Measurements from ENCODE around the gene ITPR3. TPM values are rescaled to one million over a fixed set of nuclear protein-coding genes. Genes with fewer than 3 reads are reported as not detected.

ITPR3 gene
- total RNA-seq, 1 donor from 2014 or later = 26.9 TPM

DNA sequence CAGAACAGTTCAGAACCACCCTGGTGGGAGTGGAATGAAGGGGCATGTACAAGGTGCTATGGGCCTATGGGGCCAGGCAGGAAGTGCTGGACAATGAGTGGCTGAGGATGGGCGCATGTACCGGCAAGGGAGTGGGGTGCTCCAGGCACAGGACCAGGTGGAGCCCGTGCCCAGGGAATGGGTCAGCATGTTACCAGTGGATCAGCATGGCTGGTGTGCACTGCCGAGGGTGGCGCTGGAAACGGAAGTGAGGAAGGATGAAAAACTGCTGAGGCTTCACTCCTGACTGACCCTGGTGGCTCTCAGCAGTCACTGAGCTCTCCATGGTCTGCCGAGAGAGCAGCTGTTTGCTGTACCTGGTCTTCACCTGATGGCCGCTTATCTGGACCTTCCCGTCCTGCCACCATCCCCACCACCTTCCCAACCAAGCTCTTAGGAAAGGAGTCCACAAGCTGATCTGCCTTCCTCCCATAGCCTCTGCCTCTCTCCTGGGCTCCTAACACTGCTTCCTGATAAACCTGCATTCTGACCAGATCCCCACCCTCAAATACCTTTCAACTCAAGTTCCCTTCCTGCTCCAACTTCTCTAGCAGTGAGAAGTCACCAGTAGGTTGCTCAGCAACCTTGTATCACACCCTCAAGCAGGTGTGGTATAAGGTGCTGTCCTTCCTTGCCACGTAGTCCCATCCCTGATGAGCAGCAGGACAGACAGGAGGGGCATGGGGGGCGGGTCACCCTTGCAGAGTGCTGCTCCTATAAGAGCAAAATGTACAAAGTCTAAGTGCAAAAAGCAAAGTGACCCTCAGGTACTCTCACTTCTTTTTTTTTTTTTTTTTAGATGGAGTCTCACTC, 83.3 kb downstream of the ITPR3 start:
- no peak for DNase-seq

DNA sequence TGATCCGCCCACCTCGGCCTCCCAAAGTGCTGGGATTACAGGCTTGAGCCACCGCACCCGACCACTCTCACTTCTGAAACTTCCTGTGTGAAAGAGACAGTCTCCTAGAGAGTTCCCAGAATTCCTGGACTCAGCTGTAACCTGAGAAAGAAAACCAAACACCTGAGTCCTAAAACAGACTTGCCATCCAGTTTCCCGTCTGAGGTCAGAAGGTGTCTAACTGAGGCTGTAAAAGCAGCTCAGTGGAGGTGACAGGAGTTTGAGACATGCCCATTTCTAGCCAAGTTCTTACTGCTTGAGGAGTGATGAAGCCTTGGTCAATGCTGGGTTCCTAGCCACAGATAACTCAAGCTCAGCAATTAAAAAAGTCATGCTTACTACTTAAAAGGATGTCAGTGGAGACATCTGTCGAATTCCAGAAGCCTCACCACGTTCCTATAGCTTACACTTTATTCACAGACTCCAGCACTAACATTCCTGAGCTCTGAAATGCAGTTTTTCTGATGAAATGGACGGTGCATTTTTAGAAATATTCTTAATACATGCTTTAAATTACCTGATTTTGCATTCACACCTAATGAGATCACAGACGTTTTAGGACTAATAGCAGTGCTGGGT, 84.3 kb downstream of the ITPR3 start:
- DNase-seq = no peak

GRCh38 chr6:33705955-33706725, 85.0 kb downstream of the ITPR3 start:
- DNase-seq = no peak

DNA sequence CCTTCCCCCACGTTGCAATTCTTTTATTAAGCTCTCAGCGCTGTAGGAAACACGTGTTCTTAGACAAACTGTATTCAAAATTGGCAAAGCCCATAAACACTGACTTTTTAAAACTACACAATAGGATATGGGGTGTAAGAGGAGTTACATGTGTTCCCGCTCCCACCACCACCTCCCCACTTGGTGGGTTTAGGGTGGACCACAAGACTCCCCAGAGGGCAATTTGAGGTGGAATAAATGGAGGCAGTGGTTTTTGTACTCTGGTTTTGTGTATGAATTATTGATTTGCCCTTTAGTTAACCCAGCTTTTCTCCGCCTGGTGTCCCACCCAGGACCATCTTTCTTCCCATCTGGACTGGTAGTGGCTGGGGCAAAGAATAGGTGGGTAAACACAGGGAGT, 86.6 kb downstream of the ITPR3 start:
- no peak for DNase-seq

- DNase-seq = no peak
Measured at GRCh38 chr6:33708516-33709204, 87.5 kb downstream of the ITPR3 start.

DNA sequence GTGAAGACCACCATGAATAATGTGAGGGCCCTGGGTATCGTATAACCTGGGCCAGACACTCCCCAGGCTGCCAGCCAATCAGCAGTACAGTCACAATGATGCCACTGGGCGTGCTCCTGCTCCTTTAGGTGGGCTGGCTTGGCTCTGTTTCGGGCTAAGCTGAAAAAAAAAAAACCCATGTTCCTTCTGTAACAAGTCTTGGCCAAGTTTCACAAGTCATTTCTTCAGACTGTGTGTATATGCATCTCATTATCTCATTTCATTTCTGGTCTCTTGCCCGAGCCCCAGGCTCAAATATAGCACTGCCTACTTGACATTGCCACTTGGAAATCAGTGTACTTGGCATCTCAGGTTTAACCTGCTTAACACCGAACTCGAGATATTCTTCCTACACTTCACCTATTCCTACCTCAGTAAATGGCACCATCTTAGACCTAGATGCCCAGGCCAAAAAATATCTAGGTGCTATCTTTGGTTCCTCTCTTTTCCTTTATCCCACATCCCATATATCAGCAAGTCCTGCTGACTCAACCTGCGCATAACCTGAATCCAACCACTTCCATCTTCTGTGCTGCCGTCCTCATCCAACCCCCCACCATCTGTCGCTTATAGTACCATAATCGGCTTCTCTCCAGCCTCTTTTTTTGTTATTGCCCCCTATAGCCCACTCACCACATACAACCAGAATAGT, 88.6 kb downstream of the ITPR3 start:
- DNase-seq = no peak

- peak; percentile 20 for DNase-seq
Measured at GRCh38 chr6:33710296-33711121, 89.4 kb downstream of the ITPR3 start.

DNA sequence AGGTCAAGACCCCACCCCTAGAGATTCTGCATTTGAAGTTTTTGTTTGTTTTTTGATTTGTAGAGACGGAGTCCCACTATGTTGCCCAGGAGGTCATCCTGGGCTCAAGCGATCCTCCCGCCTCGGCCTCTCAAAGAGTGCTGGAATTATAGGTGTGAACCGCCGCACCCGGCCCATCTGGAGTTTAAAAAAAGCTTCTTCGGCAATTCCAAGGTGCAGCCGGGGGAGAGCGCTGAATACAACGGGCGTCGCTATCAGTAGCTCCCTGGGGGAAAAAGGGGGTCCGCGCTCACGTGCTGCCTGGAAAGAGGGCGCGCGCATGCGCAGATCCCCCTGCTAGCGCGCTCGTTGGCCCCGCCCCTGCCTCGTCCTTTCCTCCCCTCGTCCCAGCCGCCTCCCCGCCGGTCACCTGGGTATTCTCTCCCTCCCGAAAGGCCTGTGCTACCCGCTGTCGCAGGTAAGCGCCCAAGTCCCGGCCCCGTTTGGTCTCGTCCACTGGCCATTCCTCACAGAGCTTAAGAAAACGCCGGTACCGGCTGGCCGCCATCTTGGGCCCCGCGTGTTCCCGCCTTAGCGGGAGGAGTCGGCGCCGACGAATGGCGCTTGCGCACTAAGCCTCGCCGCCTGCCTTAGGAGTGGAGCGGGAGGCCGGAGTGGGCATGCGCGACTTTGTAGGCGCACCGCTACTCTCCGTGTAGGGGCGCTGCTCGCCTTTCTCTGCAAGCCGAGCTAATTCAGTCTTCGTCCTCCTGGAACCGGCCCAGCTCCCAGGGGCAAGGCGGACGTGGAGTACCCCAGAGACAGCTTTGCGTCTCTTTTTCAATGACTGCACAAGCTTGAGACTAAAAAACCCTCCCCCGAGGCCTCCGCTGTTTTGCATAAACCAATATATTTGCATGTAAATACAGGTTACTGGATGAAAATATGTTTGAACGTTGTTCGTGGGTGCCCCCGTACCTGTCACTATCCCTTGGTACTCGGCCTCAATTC, 90.3 kb downstream of the ITPR3 start, which contains the start of gene UQCC2:
Gene UQCC2 (minus strand): TSS at position 561 of the 990 bp plus-strand sequence. CDS start 14 bp downstream, at position 547.
- peak; percentile 98 for DNase-seq

DNA sequence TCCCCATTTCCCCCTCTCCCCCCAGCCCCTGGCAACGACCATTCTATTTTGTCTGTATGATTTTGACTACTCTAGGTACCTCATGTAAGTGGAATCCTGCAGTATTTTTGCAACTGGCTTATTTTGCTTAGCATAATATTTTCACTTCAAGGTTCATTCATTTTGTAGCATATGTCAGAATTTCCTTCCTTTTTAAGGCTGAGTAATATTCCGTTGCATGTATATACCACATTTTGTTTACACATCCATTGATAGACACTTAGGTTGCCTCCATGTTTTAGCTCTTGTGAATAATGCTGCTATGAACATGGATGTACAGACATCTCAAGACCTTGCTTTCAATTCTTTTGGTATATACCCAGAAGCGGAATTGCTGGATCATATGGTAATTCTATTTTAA, 91.8 kb downstream of the ITPR3 start:
- DNase-seq = no peak

- no peak for DNase-seq
Measured at GRCh38 chr6:33713786-33714185, 92.7 kb downstream of the ITPR3 start.

GRCh38 chr6:33714385-33715040, 93.4 kb downstream of the ITPR3 start:
- no peak for DNase-seq

DNA sequence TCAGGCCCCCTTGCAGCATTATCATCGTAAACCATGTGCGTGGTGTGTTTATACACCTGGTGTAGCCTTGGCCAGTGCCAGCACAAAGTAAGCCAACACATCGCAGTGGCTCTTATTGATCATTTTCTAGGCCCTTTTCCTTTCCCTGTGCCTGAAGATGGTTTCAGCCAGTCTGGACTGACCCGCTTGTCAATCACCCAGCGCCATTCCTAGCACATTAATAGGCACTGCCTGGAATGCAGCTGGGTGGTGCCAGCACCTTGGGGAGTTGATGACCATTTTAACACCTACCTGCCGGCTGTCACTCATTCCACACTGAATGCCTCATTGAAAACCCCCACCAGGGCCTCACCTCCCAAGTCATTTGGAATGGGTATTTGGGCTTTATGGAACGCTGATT, 95.3 kb downstream of the ITPR3 start:
- DNase-seq = no peak

DNA sequence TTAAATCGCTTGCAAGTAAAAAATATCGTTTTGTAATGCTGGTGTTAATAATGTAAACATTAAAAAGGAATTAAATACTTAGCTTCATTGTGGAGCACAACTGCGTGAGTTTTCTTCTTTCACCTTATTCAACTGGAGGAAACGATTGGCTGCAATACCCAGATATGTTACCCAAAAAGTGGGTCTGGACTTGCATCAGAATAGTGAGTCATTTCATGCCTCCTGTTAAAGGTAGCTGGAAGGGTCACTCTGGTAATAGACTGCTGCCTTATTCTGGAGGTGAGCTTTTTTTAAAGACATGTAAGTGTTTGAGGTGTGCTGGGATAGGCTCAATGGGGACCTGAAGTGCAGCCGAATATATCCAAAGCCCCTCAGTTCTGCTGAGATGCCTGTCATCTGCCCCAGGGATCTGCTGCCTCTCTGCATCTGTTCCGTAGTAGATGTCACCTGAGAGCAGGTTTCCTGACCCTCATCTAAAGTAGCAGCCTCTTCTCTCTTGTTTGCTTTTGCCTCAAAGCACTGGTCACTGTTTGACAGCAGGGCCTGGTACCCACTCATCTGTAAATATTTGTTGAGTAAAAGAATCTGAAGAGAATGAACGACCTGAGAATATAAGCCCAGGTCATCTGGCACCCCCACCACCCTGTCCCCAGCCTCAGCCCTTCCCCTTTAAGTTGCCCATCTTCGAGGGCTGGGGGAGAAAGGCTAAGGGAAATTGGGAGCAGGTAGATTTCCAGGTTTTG, 95.9 kb downstream of the ITPR3 start:
- DNase-seq = no peak

DNA sequence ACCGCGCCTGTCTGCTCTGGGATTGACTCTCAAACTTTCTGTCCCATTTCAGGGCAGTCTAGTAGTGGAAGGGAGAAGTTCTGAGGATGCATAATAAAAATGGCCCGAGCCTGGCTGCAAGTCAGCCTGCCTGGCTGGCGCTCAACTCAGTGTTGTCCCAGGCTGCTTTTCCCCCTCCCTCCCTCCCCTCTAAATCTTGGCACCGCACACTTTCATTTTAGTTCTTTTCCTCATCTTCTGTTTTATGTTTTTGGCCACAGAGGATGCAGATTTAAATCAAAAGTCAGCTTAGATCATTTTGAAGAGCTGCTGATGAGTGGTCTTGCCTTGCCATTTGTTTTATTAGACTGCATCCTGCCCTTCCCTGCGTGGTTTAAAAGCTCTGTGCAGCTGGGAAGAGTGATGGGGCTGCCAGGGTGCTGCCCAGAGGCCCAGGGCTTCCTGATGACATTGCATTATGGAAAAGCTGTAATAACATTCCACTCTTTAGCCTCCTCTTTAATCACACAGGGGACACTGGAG, 96.9 kb downstream of the ITPR3 start:
- DNase-seq = no peak

DNA sequence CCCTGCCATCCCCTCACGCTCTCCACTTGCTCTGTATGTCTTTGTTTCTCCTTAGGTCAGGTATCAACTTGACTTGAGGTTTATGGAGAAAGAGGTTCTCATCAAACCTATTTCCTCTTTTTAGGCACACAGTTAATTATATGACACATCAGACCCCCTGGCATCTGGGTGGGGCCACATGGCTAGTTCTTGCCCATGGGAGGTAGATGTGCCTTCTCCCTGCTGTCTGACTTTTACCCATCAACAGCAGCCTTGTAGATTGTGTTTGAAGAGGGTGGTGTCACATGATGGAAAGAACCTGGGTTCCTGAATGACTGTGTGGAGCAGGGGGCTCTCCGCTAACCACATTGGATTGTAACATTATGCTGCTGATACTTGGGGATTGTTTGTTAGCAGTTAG, 97.6 kb downstream of the ITPR3 start:
- no peak for DNase-seq

DNA sequence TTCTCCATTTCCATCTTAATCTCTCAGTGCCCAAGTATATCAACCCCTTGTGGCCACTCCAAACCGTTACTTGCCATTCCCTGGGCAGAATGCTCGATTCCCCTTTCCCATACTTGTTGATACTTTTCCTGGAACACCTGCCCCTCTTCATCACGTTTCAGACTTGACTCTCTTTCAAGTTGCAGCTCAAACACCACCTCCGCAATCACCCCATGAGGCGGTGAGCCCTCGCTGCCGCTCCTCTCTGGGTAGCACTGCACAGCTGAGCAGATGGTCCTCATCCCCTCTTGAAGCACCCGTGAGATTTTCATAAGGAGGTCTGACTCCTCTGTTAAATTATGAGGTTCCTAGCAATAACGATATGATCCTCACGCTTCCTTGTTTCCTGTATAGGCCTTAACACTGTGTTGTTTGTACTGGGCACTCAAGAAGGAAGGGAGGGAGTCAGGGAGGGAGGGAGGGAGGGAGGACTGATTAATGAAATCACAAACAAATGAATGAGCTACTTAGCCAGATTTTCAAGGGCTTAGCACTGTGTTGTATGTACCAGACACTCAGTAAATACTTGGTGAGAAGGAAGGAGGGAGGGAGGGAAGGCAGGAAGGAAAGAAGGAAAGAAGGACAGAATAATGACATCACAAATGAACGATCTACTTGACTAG, 98.3 kb downstream of the ITPR3 start:
- DNase-seq = no peak

DNA sequence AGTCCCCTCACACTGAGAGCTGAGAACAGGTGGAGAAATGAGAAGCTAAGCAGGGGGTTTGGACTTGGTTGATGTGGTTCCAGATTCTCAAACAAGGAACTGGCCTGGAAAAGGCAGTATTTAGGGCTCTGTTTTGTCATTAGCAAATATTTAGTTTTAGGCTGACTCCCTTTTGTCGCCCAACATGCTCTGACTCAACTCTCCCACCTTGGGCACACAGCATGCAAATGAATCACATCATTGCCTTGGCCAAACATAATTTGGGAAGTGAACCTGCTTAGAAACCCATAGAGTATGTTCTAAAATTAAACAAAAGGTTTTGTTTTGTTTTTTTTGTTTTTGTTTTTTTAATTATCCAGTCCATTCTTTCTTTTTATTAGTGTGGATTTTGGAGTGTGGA, 99.9 kb downstream of the ITPR3 start:
- no peak for DNase-seq

DNA sequence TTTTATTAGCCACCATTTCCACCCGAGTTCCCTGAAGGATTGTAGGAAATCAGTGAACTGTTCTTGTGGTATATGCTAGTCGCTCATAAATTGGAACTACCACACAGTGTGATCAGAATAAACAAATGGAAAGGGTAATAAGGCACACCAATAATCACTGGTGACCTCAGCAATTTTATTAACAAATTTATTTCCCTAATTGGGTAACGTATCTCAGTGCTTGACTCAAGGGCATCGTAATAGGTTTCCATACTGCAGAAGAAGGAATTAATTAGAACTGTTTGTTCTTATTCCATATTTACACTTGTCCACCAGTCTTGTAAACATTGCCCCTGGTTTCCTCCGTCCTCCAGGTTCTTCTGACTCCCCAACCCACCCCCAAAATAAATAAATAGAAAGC, 100.4 kb downstream of the ITPR3 start:
- no peak for DNase-seq
